Lower leg skin (tissue), 3 donors: ENCODE measurements around the gene TMEM169.
"Not testable (repeated sequence)": the region's sequence is repeated elsewhere in the genome, so short reads cannot be mapped to it uniquely, and the experiment has no call there.

Experiments used
- CTCF ChIP-seq, 3 donors: fragments of 450-650 bp; IDR thresholded peaks; one replicate each; pipeline ENCODE4 v1.5.1; 2016; ENCODE audit warnings: antibody characterized with exemption in 3 of 3, mild to moderate bottlenecking in 3 of 3, moderate library complexity in 2 of 3
- POLR2A ChIP-seq, 2 donors: fragments of 450-650 bp; IDR thresholded peaks; one replicate each; pipeline ENCODE4 v1.6.1; 2016 to 2017; ENCODE audit warnings: antibody characterized with exemption in 2 of 2, mild to moderate bottlenecking in 1 of 2, moderate library complexity in 1 of 2

- TF ChIP-seq CTCF, POLR2A (IDR thresholded peaks at IDR 0.05): not testable (repeated sequence)
These were observed 1.7 kb upstream of the TMEM169 start for GRCh38 chr2:216080048-216080447.
